Effector memory CD4-positive, alpha-beta T cell (primary cell): Measurements from ENCODE around the gene SYNGAP1.

Source experiments
- DNase-seq, 3 donors: peaks; one replicate each; pipeline ENCODE4 v3.0.0-alpha.2; 2020
- H3K27ac ChIP-seq: 2 replicates; pipeline ENCODE4 v1.7.0; 2013; ENCODE audit warnings: mild to moderate bottlenecking, low read length, moderate library complexity; ENCODE audit not compliant: insufficient read depth, poor library complexity, severe bottlenecking
- H3K27me3 ChIP-seq: replicated peaks from 2 replicates; pipeline ENCODE4 v1.7.0; 2013; ENCODE audit warnings: mild to moderate bottlenecking, low read length; ENCODE audit not compliant: insufficient read depth, control insufficient read depth, poor library complexity, severe bottlenecking
- H3K36me3 ChIP-seq: 2 replicates; pipeline ENCODE4 v1.7.0; 2013; ENCODE audit warnings: mild to moderate bottlenecking, low read length, moderate library complexity; ENCODE audit not compliant: control insufficient read depth, insufficient read depth
- H3K4me1 ChIP-seq: 2 replicates; pipeline ENCODE4 v1.7.0; 2013; ENCODE audit warnings: low read length, mild to moderate bottlenecking; ENCODE audit not compliant: control insufficient read depth, insufficient read depth, poor library complexity, severe bottlenecking
- H3K4me3 ChIP-seq: 2 replicates; pipeline ENCODE4 v1.7.0; 2013; ENCODE audit warnings: low read length, low read depth, mild to moderate bottlenecking; ENCODE audit not compliant: insufficient read depth, poor library complexity, severe bottlenecking
- H3K9me3 ChIP-seq: 2 replicates; pipeline ENCODE4 v1.7.0; 2013; ENCODE audit warnings: mild to moderate bottlenecking, low read length, moderate library complexity; ENCODE audit not compliant: control insufficient read depth

The SYNGAP1 gene

DNA sequence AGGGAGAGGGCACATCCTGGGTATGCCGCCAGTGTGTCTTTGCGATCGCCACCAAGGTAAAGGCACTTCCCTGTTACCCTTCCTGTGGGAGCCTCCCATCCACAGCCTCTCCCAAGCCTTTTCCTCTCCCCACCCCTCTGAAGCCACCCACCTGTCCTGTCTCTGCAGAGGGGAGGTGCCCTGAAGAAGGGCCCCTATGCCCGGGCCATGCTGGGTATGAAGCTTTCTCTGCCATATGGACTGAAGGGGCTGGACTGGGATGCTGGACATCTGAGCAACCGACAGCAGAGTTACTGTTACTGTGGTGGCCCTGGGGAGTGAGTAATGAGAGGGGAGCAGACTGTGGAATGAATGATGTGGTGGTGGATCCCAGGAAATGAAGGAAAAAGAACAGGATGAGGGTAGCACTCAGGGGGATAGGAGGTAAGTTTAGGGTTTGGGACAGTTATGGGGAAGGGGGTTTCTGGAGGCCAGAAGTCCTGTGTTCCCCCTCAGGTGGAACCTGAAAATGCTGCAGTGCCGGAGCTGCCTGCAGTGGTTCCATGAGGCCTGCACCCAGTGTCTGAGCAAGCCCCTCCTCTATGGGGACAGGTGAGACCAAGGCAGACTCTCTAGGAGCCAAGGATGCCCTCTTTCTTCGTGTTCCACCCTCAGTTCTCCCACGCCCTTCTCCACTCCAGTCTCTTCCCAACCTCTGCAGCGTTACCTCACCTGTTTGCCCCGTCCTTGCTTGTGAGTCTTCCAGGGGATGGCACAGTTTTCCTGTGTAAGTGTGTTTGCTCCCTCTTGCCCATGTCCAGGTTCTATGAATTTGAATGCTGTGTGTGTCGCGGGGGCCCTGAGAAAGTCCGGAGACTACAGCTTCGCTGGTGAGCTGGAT lies 6.4 kb upstream of the SYNGAP1 start:
- H3K27ac ChIP-seq: peak overlapping the region; percentile 99
- H3K4me1 ChIP-seq: peaks cover 51% of the 10 kb centered on the region
- no peaks in the 10 kb centered on the region for H3K27me3 ChIP-seq
- peaks cover 39% of the 10 kb centered on the region for H3K36me3 ChIP-seq
- H3K4me3 ChIP-seq: no peak overlapping the region
- DNase-seq: no peak
- no peaks in the 10 kb centered on the region for H3K9me3 ChIP-seq

DNA sequence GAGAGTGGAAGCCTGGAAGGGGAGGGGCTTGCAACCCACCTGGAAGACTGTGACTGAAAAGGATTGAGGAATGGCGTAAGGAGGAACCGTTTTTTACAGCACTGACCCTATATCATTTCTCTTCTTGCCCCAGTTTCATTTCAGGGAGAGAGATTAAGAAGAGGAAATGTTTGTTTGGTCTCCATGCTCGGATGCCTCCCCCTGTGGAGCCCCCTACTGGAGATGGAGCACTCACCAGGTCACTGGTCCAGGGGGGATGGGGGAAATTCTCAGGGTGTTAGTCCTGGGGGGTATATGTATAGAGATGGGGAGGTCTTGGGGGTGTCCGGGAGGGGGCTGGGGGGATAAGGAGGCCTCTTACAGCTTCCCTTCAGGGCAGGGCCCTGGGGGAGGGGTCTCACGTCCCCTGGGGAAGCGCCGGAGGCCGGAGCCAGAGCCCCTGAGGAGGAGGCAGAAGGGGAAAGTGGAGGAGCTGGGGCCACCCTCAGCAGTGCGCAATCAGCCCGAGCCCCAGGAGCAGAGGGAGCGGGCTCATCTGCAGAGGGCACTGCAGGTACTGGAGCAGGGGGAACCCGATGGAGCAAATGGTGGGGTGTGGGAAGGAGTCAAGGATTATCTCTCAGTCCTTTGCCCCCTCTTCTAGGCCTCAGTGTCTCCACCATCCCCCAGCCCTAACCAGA lies 5.1 kb upstream of the SYNGAP1 start:
- Histone ChIP-seq H3K9me3 (no peaks in the 10 kb centered on the region), H3K4me3 (no peak overlapping the region), H3K27me3 (no peaks in the 10 kb centered on the region), H3K36me3 (peaks cover 39% of the 10 kb centered on the region), H3K27ac (no peak overlapping the region), H3K4me1 (peaks cover 56% of the 10 kb centered on the region)
- DNase-seq: no peak

DNA sequence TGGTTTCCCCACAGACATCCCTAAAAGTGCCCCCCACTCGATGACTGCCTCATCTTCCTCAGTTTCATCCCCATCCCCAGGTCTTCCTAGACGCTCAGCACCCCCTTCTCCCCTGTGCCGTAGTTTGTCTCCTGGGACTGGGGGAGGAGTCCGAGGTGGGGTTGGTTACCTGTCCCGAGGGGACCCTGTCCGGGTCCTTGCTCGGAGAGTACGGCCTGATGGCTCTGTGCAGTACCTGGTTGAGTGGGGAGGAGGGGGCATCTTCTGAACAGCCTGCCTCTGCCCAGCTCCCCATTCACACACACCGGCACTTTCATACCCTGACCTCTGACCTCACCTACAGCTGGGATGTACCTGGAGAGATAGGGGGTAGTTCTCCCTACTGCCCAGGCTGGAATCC lies 4.0 kb upstream of the SYNGAP1 start:
- no peak overlapping the region for H3K4me3 ChIP-seq
- DNase-seq: no peak
- H3K27me3 ChIP-seq: no peaks in the 10 kb centered on the region
- H3K36me3 ChIP-seq: peaks cover 39% of the 10 kb centered on the region
- peaks cover 54% of the 10 kb centered on the region for H3K4me1 ChIP-seq
- no peaks in the 10 kb centered on the region for H3K9me3 ChIP-seq
- H3K27ac ChIP-seq: peak overlapping the region; percentile 95

DNA sequence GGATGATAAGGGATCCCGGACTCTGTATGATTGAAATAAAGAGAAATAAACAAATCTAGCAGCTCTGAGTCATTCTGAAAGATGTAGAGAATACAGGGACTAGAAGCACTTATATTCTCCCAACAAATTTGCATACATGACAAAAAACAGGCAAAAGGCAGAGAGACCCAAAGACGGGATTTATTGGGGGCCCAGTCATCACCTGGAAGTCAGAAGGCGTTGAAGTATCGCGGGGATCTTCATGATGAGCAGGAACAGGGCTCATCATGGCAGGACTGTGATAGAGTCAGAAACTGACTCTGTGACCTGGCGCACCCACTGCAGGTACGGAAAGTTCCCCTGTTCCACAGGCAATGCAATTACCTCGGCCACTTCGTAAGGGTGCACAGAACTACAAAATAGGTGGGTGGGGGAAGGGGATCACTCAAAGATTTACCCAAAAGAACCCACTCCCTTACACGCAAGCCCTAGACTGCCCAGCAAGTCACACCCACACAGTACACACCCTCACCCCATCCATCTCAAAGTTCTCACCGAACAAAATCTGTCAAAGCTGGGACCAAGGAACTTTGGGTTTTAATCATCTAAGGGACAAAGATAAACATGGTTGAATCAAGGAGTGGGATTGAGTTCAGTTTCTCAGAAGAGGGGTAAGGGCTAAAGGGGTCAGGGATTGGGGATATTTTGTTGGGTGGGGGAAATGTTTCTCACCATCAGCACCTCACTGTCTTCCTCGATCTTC lies 3.3 kb upstream of the SYNGAP1 start:
- no peak for DNase-seq
- Histone ChIP-seq H3K27me3 (no peaks in the 10 kb centered on the region), H3K27ac (peak overlapping the region; percentile 95), H3K9me3 (no peaks in the 10 kb centered on the region), H3K36me3 (peaks cover 39% of the 10 kb centered on the region), H3K4me3 (peak overlapping the region; percentile 63), H3K4me1 (peaks cover 51% of the 10 kb centered on the region)

DNA sequence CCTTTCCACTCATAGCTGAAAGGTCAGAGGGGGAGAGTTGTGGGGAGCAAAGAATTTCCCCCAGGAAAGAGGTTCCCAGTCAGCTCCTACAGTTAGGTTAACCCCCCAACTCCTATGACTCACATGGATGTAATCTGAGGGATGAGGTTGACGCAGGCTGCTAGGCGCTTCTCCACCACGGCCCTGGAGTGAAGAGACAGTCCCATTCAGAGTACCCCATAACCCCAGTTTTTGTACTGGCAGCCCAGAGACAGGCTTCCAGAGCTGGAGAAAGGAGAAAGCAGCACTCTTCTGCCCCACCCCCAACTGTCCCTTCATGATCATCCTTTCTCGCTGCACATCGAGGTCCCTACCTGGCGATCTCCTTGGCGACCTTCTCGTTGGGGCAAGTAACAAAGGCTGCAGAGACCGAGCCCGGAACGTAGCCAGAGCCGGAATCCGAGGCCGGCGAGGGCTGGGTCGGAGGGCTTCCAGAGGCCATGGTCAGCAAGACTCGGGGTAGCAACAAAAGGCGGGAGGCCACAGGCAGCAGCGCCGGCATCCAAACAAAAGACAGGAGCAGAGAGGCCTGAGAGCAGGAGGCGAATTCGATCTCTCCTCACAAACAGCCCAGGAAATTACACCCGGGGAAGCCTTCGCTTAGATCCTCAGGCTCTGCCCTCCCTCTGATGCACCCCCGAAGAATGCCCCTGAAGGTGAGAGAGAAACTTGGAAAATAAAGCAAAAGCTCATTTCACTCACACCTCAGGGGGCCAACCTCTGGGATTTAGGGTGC lies 2.5 kb upstream of the SYNGAP1 start:
- peak in 1 of 3 donors; percentile 24 for DNase-seq

DNA sequence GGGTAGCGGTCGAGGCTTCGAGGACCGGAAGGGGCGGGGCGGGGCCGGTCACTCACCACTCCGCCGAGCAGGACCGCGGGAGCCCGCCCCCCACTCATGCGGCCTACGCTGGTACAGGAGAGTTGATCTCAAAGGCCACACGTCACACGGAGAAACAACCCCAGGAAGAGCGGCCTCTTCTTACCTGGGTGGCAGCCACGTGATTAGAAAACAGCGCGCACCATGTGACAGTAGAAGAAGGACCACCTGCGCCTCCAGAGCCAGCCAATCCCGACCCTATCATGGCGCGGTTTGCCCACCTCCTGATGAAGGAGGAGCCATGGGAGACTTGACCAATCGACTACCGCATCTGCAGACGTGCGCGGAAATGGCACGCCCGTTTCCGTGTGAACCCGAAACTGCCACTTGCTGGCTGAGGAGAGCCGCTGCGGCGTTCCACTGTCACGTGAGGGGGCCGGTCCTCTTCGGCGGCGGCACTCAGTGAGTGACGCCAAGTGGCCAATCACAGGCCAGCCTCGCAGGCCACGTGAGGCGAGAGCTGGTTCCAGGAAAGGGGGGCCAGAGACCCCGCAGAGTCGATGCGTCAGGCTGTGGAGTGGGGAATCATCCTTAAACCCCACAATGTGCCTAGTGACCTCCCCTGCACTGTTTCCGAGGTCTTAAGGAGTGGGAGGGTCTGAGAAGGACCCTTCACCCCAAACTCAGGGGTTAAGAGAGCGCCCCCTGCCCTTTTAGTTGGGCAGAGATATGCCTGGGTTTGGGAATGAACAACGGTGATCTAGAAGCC lies 1.8 kb upstream of the SYNGAP1 start, which contains the start of gene CUTA:
Gene CUTA (minus strand): TSS at position 205 of the 787 bp plus-strand sequence. CDS start 107 bp downstream, at position 98.
- Histone ChIP-seq H3K9me3 (no peaks in the 10 kb centered on the region), H3K4me1 (peaks cover 36% of the 10 kb centered on the region), H3K4me3 (peak within 1 kb of the TSS; percentile 63), H3K27me3 (no peaks in the 10 kb centered on the region), H3K27ac (peak within 1 kb of the TSS; percentile 95), H3K36me3 (peaks cover 31% of the 10 kb centered on the region)
- peak; percentile 99 to 100 (median 99) for DNase-seq

More for the DNA sequence above, 2.5 kb upstream of the SYNGAP1 start:
- Histone ChIP-seq H3K4me1 (peaks cover 43% of the 10 kb centered on the region), H3K27ac (peak overlapping the region; percentile 95), H3K9me3 (no peaks in the 10 kb centered on the region), H3K4me3 (peak overlapping the region; percentile 63), H3K36me3 (peaks cover 39% of the 10 kb centered on the region), H3K27me3 (no peaks in the 10 kb centered on the region)

DNA sequence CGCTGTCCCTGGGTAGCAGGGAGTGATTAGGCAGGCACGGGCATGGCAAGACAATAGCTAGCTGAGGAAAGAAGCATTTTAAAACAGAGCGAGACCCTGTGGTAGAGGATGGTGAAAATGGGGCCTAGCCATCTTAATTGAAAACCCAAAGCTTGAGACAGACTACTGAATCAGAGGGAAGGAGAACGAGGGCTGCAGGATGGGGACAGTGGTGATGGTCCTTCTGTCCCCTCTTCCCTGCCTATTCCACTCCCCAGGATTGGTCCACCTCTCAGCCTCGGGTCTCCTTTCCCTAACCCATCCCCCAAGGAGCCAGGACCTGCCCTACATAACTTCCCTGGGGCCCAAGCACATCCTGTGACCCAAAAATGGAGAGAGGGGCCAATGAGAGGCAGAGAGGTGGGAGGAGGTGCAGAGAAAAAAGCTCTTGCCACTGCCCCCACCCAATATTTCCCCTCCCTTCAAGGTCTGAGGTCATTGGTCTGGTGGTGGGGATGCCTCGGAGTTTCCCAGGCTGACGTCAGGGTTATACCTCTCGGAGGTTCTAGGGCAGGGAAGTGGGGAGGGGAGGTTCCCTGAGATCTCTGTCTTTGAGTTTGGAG lies 1.1 kb upstream of the SYNGAP1 start:
- peak; percentile 68 to 80 (median 76) for DNase-seq
- peak overlapping the region; percentile 31 for H3K4me3 ChIP-seq
- peaks cover 33% of the 10 kb centered on the region for H3K4me1 ChIP-seq

DNA sequence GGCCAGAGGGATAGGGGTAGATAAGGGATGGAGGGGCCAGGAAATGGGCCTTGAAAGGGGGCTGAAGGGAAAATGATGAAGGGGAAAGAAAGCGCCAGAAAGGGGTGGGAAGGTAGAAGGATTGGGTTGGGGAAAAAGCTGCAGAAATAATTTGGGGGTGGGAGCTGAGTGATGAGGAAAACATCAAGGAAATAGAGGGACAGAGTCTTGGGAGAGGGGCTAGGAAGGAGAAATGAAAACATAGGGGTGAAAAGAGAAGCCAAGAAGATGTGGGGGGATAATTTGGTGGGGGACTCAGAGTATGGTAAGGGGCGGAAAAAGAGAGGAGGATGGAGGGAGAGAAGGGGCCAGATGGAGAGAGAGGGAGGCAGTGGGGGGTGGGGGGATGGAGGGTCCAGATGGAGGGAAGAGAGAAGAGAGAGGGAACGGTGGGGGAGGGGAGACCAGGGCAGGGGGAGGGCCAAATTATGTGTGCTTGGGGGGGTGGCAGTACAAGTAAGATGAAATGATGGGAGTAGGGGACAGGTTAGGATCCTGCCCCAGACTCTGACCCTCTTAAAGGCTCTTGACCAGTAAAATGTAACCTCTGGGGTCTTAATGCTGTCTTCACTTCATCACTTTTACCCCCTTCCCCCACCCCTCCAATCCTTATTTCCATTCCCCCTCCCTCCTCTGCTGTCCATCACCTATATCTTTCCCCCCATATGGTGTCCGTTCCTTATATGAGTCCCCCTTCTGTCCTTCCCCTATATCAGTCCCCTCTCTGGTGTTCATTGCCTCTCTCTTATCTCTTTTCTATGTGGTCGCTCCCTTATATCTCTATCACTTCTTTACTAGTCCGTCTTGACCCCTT lies 852 bp downstream of the SYNGAP1 start:
- no peak overlapping the region for H3K27ac ChIP-seq
- peaks cover 36% of the 10 kb centered on the region for H3K4me1 ChIP-seq
- peaks cover 5% of the 10 kb centered on the region for H3K36me3 ChIP-seq
- H3K27me3 ChIP-seq: no peaks in the 10 kb centered on the region
- DNase-seq: no peak
- no peak overlapping the region for H3K4me3 ChIP-seq
- H3K9me3 ChIP-seq: no peaks in the 10 kb centered on the region

More for the DNA sequence above, 1.1 kb upstream of the SYNGAP1 start:
- no peaks in the 10 kb centered on the region for H3K27me3 ChIP-seq
- peaks cover 24% of the 10 kb centered on the region for H3K36me3 ChIP-seq
- peak overlapping the region; percentile 94 for H3K27ac ChIP-seq
- H3K9me3 ChIP-seq: no peaks in the 10 kb centered on the region
